ENCODE data around the gene BMP2K. TPM values are rescaled to one million over a fixed set of nuclear protein-coding genes. Genes with fewer than 3 reads are reported as not detected.

The BMP2K gene
- polyA plus RNA-seq, 1 experiment: 36.5 TPM

DNA sequence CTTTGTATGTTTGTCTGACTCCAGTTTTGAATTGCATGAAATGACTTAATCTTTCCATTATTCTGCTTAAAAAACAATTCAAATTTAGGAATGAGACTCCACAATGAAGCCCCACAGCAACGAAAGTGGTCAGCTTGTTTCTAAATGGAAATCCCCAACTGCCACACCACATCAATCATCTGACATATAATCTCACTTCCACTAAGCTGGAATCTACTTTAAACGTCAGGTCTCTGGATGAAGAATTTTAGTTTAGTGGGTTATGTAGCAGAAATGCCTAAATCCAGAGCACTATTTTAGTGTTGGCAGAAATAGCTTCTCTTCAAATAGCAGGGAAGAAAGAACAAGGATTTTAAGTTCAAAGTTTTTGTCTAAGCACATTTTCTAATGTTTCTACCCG, 1.7 kb upstream of the BMP2K start:
- Histone ChIP-seq H3K27ac (ENCODE audit: low read depth, low read length) (no peak overlapping the region), H3K4me3 (ENCODE audit: low read depth, low read length) (no peak overlapping the region), H3K27me3 (ENCODE audit: control insufficient read depth, insufficient read depth, low read length) (no peaks in the 10 kb centered on the region), H3K9me3 (ENCODE audit: control insufficient read depth, insufficient read depth, low read length) (no peaks in the 10 kb centered on the region)
- ChIA-PET POLR2A (interaction anchor here (0.9 kb wide), 1 partner anchor 112 kb away, joined by 8 read pairs; no protein-coding TSS in a partner anchor), CTCF (interaction anchor here (1.1 kb wide), 1 partner anchor 129 kb away, joined by 8 read pairs; no protein-coding TSS in a partner anchor)
- DNase-seq (ENCODE audit: low read depth, low spot score): no peak
- TF ChIP-seq CTCF (IDR thresholded peaks at IDR 0.05; ENCODE audit: low read depth, low read length): no peak

- DNase-seq (ENCODE audit: low read depth, low spot score): no peak
- ChIA-PET POLR2A (interaction anchor here (0.9 kb wide), 1 partner anchor 114 kb away, joined by 8 read pairs; no protein-coding TSS in a partner anchor), CTCF (interaction anchor here (0.7 kb wide), 1 partner anchor 158 kb away, joined by 3 read pairs; no protein-coding TSS in a partner anchor)
- TF ChIP-seq CTCF (IDR thresholded peaks at IDR 0.05; ENCODE audit: low read depth, low read length): no peak
- H3K27me3 ChIP-seq (ENCODE audit: control insufficient read depth, insufficient read depth, low read length): no peaks in the 10 kb centered on the region
- H3K9me3 ChIP-seq (ENCODE audit: control insufficient read depth, insufficient read depth, low read length): no peaks in the 10 kb centered on the region
- peak overlapping the region; percentile 99 for H3K27ac ChIP-seq (ENCODE audit: low read depth, low read length)
- peak overlapping the region; percentile 83 for H3K4me3 ChIP-seq (ENCODE audit: low read depth, low read length)
Measured at GRCh38 chr4:78775303-78776078, 659 bp upstream of the BMP2K start.

- TF ChIP-seq CTCF (IDR thresholded peaks at IDR 0.05; ENCODE audit: low read depth, low read length): no peak
- Histone ChIP-seq H3K27ac (ENCODE audit: low read depth, low read length) (peak overlapping the region; percentile 72), H3K9me3 (ENCODE audit: control insufficient read depth, insufficient read depth, low read length) (no peaks in the 10 kb centered on the region), H3K27me3 (ENCODE audit: control insufficient read depth, insufficient read depth, low read length) (no peaks in the 10 kb centered on the region), H3K4me3 (ENCODE audit: low read depth, low read length) (peak overlapping the region; percentile 83)
- CTCF ChIA-PET: interaction anchor here (0.5 to 2.3 kb wide), 6 partner anchors 31 to 782 kb away, joined by 3 to 6 read pairs (median 3); no protein-coding TSS in a partner anchor
- POLR2A ChIA-PET: interaction anchor here (0.5 to 1.1 kb wide), 6 partner anchors 21 to 482 kb away, joined by 3 to 6 read pairs (median 3); partner anchors contain the start of gene PAQR3
- DNase-seq (ENCODE audit: low read depth, low spot score): no peak
Measured at GRCh38 chr4:78776729-78777575, 802 bp downstream of the BMP2K start.

DNA sequence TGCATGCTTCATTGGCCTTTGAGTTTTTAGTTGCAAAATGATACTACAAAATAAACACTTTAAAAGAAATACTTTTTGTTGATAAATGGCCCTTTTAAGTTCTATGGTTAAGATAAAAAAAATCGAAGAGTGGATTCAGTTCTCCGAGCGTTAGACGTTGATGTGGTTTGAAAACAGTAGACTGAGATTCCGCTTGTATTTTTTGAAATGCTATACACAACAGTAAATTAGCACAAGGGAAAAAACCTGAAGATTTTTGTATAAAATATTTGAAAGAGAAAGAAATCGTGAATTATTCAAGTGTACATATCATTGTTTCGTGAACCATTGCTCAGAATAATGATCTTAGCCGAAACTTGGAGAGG, 1.4 kb downstream of the BMP2K start:
- no peak overlapping the region for H3K27ac ChIP-seq (ENCODE audit: low read depth, low read length)
- no peaks in the 10 kb centered on the region for H3K27me3 ChIP-seq (ENCODE audit: control insufficient read depth, insufficient read depth, low read length)
- no peak for TF ChIP-seq CTCF (IDR thresholded peaks at IDR 0.05; ENCODE audit: low read depth, low read length)
- POLR2A ChIA-PET: interaction anchor here (0.5 to 1.1 kb wide), 3 partner anchors 132 to 162 kb away, joined by 3 to 6 read pairs (median 3); partner anchors contain the start of gene PAQR3
- DNase-seq (ENCODE audit: low read depth, low spot score): no peak
- CTCF ChIA-PET: interaction anchor here (1.0 to 2.3 kb wide), 4 partner anchors 31 to 165 kb away, joined by 3 to 6 read pairs (median 4); no protein-coding TSS in a partner anchor
- no peaks in the 10 kb centered on the region for H3K9me3 ChIP-seq (ENCODE audit: control insufficient read depth, insufficient read depth, low read length)
- H3K4me3 ChIP-seq (ENCODE audit: low read depth, low read length): peak overlapping the region; percentile 83
